Femur (tissue), 1 donor: ENCODE results near the gene CFL2.

ENCODE experiments used
- DNase-seq: peaks from one replicate; pipeline ENCODE4 v3.0.0-alpha.2; 2017

CFL2 gene

GRCh38 chr14:34668111-34668510 lies 46.3 kb downstream of the CFL2 start:
- no peak for DNase-seq

DNA sequence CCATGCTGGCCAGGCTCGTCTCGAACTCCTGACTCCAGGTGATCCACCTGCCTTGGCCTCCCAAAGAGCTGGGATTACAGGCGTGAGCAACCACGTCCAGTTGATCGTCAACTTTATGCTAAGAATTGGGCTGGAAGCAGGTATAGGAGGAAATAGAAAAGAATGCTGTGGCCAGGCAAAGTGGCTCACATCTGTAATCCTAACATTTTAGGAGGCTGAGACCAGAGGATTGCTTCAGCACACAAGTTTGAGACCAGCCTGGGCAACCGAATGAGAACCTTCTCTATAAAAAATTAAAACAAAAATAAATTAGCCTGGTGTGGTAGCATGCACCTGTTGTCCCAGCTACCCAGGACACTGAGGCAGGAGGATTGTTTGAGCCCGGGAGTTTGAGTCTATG lies 47.4 kb downstream of the CFL2 start:
- DNase-seq, result no peak

GRCh38 chr14:34665785-34666435 lies 48.5 kb downstream of the CFL2 start:
- DNase-seq, result peak; percentile 35

DNA sequence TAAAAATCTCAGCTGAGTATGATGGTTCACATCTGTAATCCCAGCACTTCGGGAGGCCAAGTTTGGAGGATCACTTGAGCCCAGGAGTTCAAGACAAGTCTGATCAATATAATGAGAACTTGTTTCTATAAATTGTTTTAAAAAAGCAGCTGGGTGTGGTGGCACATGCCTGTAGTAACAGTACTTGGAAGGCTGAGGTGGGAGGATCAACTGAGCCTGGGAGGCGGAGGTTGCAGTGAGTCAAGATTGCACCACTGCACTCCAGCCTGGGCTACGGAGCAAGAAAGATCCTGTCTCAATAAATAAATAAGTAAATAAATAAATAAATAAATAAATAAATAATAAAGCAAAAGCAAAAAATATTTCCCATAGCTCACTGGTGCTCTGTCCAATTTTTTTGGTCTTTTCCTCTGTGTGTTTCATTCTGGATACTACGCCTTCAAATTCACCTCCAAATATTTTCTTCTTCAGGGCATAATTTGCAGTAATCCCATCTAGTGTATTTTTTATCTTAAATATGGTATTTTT lies 51.8 kb downstream of the CFL2 start:
- no peak for DNase-seq

DNA sequence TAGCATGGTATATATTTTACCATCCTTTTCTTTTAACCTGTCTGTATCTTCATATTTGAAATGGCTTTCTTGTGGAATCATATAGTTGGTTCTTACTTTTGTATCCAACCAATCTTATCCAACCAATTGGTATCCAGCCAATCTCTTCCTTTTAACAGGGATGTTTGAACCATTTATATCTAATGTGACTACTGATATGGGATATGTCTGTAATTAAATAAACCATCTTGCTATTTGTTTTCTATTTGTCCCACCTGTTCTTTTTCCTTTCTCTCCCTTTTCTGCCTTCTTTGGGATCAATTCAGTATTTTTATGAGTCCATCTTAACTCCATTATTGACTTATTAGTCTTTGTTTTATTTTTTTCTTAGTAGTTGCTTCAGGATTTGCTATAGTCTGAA lies 53.6 kb downstream of the CFL2 start:
- no peak for DNase-seq
